C4-2B (cell line): Measurements from ENCODE around the gene SRRT.

Experiments
- ZFX ChIP-seq: fragments of 450-650 bp; IDR thresholded peaks from 2 replicates; pipeline ENCODE4 v1.6.1; 2017
- TF ChIP-seq, protein P1 (sequence below): fragments of 450-650 bp; conservative IDR thresholded peaks from 2 replicates; pipeline ENCODE4 v1.5.1; 2017; ENCODE audit warnings: mild to moderate bottlenecking

DNA sequence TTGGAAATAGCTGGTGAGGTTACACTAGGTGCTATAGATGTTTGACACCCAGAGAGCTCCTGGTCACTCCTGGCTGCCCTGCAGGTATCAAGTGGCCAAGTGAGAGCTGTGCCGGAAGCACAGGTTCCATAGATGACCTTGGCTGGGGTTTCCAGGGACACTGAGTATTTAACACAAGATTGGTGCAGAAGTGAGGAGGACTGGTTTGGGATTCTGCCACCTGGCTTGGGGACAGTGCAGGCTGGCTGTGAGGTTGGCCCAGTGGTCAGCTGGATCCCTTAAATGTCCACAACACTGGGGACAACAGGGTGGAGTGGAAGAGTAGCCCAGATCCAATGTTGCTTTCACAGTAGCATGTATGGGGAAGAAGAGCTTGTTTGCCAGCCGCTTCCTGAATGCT is 26.1 kb downstream of the SRRT start:
- TF ChIP-seq, protein P1, sequence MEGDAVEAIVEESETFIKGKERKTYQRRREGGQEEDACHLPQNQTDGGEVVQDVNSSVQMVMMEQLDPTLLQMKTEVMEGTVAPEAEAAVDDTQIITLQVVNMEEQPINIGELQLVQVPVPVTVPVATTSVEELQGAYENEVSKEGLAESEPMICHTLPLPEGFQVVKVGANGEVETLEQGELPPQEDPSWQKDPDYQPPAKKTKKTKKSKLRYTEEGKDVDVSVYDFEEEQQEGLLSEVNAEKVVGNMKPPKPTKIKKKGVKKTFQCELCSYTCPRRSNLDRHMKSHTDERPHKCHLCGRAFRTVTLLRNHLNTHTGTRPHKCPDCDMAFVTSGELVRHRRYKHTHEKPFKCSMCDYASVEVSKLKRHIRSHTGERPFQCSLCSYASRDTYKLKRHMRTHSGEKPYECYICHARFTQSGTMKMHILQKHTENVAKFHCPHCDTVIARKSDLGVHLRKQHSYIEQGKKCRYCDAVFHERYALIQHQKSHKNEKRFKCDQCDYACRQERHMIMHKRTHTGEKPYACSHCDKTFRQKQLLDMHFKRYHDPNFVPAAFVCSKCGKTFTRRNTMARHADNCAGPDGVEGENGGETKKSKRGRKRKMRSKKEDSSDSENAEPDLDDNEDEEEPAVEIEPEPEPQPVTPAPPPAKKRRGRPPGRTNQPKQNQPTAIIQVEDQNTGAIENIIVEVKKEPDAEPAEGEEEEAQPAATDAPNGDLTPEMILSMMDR: no peak
- no peak for TF ChIP-seq ZFX
